Hepatocyte (in vitro differentiated cells): Measurements from ENCODE around the gene PRDM7.
"Not testable (repeated sequence)": the region's sequence is repeated elsewhere in the genome, so short reads cannot be mapped to it uniquely, and the experiment has no call there.

Source experiments
- CTCF ChIP-seq: fragments of 200-600 bp; sonication (generic); IDR thresholded peaks from 2 replicates; pipeline ENCODE4 v1.5.1; 2016; ENCODE audit warnings: antibody characterized with exemption, mild to moderate bottlenecking; ENCODE audit not compliant: poor library complexity
- EZH2 ChIP-seq: fragments of 200-600 bp; sonication (generic); IDR thresholded peaks from 2 replicates; pipeline ENCODE4 v1.6.1; 2016; ENCODE audit warnings: antibody characterized with exemption, mild to moderate bottlenecking, borderline replicate concordance
- EZH2phosphoT487 ChIP-seq: fragments of 200-600 bp; sonication (generic); IDR thresholded peaks from one replicate; pipeline ENCODE4 v1.6.1; 2018; ENCODE audit warnings: antibody characterized with exemption, mild to moderate bottlenecking, low read depth, moderate library complexity; ENCODE audit not compliant: unreplicated experiment, severe bottlenecking

- TF ChIP-seq EZH2phosphoT487, CTCF, EZH2: not testable (repeated sequence)
These were observed 25.2 kb upstream of the PRDM7 start for GRCh38 chr16:90102086-90102884.
